ENCODE results near the gene KIAA0232.
A peak's percentile ranks its signal among the peaks of the same experiment; 100 is the strongest.
"Not testable (repeated sequence)": the region's sequence is repeated elsewhere in the genome, so short reads cannot be mapped to it uniquely, and the experiment has no call there.

Gene KIAA0232

DNA sequence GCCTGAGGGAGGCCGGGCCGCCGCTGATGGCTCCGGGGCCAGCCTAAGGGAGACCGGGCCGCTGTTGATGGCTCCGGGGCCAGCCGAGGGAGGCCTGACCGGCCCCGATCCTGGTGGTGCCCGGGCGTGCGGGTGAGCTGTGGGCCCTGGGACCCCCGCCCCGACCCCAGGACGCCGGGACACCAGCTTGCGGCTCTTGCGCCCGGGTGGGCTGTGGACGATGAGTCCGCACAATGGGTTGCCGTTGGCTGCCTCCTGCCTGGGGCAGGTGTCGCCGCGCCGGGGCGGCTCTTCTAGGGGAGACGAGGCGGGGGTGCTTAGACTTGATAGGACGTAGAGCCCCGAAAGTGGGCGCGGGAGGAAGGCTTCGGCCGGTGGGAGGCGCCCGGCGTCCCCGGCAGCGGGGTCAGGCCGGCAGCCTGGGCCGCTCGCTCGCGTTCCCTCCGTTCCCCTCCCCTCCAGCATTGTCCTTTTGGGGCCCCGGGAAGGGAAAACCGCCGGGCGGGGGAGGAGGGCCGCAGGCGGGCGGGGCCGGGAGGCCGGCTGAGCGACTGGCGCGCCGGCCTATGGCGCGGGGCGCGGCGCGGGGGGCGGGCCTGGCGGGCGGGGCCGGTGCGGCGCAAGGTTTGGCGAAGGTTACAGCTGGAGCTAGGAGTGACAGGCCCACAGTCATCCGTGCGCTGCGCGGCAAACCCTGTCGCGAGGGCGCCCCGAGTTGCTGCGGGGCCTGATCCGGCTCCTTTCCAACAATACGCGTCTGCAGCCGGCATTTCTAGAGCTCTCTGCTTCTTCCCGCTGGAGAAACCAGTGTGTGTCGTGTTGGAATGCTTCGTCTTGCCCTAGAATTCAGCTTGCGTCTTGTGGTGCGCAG, 819 bp downstream of the KIAA0232 start:
- CTCF ChIA-PET, result interaction anchor here (1.1 to 1.7 kb wide), 3 partner anchors 10 to 90 kb away, joined by 3 to 5 read pairs (median 4); no protein-coding TSS in a partner anchor
- TF ChIP-seq BHLHE40 (IDR thresholded peaks at IDR 0.05; ENCODE audit: borderline replicate concordance) (no peak), FOXA1 (IDR thresholded peaks at IDR 0.05) (no peak), NFRKB (IDR thresholded peaks at IDR 0.05) (no peak), PKNOX1 (IDR thresholded peaks at IDR 0.05) (peak; percentile 91), ZNF384 (IDR thresholded peaks at IDR 0.05) (no peak), ARNT (IDR thresholded peaks at IDR 0.05) (no peak), SP1 (IDR thresholded peaks at IDR 0.05) (no peak), TARDBP (IDR thresholded peaks at IDR 0.05) (no peak)
- DNase-seq (ENCODE audit: extremely low spot score), result peak; percentile 96
- POLR2A ChIA-PET, result interaction anchor here (0.8 to 3.5 kb wide), 7 partner anchors 12 to 284 kb away, joined by 3 to 20 read pairs (median 4); partner anchors contain the start of gene GRPEL1

DNA sequence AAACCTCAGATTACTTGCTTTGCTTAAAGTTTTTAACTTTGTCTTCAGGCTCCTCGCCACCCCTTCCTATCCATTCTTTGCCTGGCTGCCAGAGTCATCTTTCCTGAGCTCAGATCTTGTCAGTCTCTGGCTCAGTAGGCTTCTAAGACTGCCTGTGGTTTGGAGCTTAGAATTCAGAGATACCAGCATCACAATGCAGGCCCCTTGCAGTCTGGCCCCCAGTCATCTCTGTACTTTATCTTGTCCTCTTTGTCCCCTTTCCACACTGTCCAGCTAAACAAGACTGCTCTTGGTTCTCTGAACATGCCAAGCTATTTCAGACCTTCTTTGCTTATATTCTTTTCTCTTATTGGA, 3.0 kb downstream of the KIAA0232 start:
- POLR2A ChIA-PET, result no interaction called here
- TF ChIP-seq ZNF384 (IDR thresholded peaks at IDR 0.05) (no peak), TARDBP (IDR thresholded peaks at IDR 0.05) (no peak), HDGF (IDR thresholded peaks at IDR 0.05; ENCODE audit: borderline replicate concordance) (no peak), SP1 (IDR thresholded peaks at IDR 0.05) (no peak), L3MBTL2 (conservative IDR thresholded peaks at IDR 0.05) (no peak), ARNT (IDR thresholded peaks at IDR 0.05) (no peak), CTBP1 (IDR thresholded peaks at IDR 0.05; ENCODE audit: borderline replicate concordance) (no peak), ELF4 (IDR thresholded peaks at IDR 0.05) (no peak), PKNOX1 (IDR thresholded peaks at IDR 0.05) (no peak), NFRKB (IDR thresholded peaks at IDR 0.05) (no peak), BHLHE40 (IDR thresholded peaks at IDR 0.05; ENCODE audit: borderline replicate concordance) (no peak), FOXM1 (IDR thresholded peaks at IDR 0.05; ENCODE audit: borderline replicate concordance) (no peak), FOXA1 (IDR thresholded peaks at IDR 0.05) (no peak), LEF1 (IDR thresholded peaks at IDR 0.05; ENCODE audit: borderline replicate concordance) (no peak), FOXK2 (IDR thresholded peaks at IDR 0.05) (no peak)
- DNase-seq (ENCODE audit: extremely low spot score), result no peak
- CTCF ChIA-PET, result no interaction called here

DNA sequence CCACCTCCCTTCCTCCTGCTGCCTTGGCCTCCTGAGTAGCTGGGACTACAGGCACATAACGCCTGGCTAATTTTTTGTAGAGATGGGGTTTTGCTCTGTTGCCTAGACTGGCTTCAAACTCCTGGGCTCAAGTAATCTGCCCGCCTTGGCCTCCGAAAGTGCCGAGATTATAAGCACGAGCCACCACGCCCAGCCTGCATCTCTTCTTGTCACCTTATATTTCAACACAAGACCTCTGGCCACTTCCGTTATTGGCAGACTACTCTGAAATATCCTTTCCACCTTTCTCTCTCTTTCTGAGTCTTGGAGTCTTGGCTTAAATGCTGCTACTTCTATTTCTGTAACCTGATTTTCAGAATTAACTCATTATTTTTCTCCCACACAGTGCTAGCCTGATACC, 5.6 kb downstream of the KIAA0232 start:
- POLR2A ChIA-PET, result no interaction called here
- CTCF ChIA-PET, result no interaction called here
- TF ChIP-seq NFRKB (IDR thresholded peaks at IDR 0.05) (no peak), ELF4 (IDR thresholded peaks at IDR 0.05) (no peak), FOXA1 (IDR thresholded peaks at IDR 0.05) (no peak), FOXK2 (IDR thresholded peaks at IDR 0.05) (no peak), LEF1 (IDR thresholded peaks at IDR 0.05; ENCODE audit: borderline replicate concordance) (no peak), L3MBTL2 (conservative IDR thresholded peaks at IDR 0.05) (no peak)
- DNase-seq (ENCODE audit: extremely low spot score), result no peak

- DNase-seq (ENCODE audit: extremely low spot score); CTCF ChIA-PET; POLR2A ChIA-PET: not testable (repeated sequence)
These were observed 8.7 kb downstream of the KIAA0232 start for GRCh38 chr4:6791245-6791644.

GRCh38 chr4:6791796-6792195, 9.3 kb downstream of the KIAA0232 start:
- DNase-seq (ENCODE audit: extremely low spot score); CTCF ChIA-PET; POLR2A ChIA-PET: not testable (repeated sequence)

DNA sequence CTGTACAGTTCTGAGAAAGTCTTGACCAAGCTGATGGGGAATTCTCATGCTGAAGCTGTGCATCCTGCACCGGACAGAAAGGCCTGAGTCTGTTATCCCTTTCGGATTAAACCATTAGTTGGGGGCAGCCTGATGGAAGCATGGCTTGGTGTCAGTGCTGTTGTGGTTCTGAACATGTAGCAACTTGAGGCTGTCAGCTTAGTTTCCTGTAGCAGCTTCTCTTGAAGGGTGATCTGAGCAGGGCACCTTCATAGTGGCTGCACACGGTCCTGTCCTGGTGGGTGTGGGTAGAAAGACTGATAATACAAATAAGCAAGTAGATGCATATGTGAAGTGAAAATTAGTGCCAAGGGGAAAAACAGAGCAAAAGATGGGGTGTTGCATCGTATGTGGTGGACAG, 11.7 kb downstream of the KIAA0232 start:
- DNase-seq (ENCODE audit: extremely low spot score), result no peak
- POLR2A ChIA-PET, result interaction anchor here (1.0 to 4.4 kb wide), 2 partner anchors 11 to 76 kb away, joined by 3 to 20 read pairs; partner anchors contain the start of gene KIAA0232
- TF ChIP-seq LEF1 (IDR thresholded peaks at IDR 0.05; ENCODE audit: borderline replicate concordance) (no peak), SUZ12 (IDR thresholded peaks at IDR 0.05) (no peak), ARNT (IDR thresholded peaks at IDR 0.05) (no peak), SP1 (IDR thresholded peaks at IDR 0.05) (no peak), FOXA1 (IDR thresholded peaks at IDR 0.05) (no peak), CTBP1 (IDR thresholded peaks at IDR 0.05; ENCODE audit: borderline replicate concordance) (no peak), FOXK2 (IDR thresholded peaks at IDR 0.05) (no peak), ZNF384 (IDR thresholded peaks at IDR 0.05) (no peak), HDGF (IDR thresholded peaks at IDR 0.05; ENCODE audit: borderline replicate concordance) (no peak), PKNOX1 (IDR thresholded peaks at IDR 0.05) (no peak), NFRKB (IDR thresholded peaks at IDR 0.05) (no peak), L3MBTL2 (conservative IDR thresholded peaks at IDR 0.05) (no peak), ELF4 (IDR thresholded peaks at IDR 0.05) (no peak), BHLHE40 (IDR thresholded peaks at IDR 0.05; ENCODE audit: borderline replicate concordance) (no peak), TARDBP (IDR thresholded peaks at IDR 0.05) (no peak), FOXM1 (IDR thresholded peaks at IDR 0.05; ENCODE audit: borderline replicate concordance) (no peak)
- CTCF ChIA-PET, result interaction anchor here (0.8 to 1.4 kb wide), 2 partner anchors 10 to 80 kb away, joined by 3 to 6 read pairs; no protein-coding TSS in a partner anchor

All from HEK293T (cell line).